K562 (cell line): ENCODE measurements around the gene RNF19B. TPM values are rescaled to one million over a fixed set of nuclear protein-coding genes. Genes with fewer than 3 reads are reported as not detected.

Source experiments
- BACH1 ChIP-seq: fragments of 200-800 bp; sonication (Bioruptor generic); IDR thresholded peaks from 2 replicates; pipeline ENCODE4 v1.6.1; 2016; ENCODE audit warnings: missing genetic modification characterization, missing compliant biosample characterization
- CHD4 ChIP-seq: fragments of 200-600 bp; sonication (generic); IDR thresholded peaks from 3 replicates; pipeline ENCODE4 v1.6.1; 2012; ENCODE audit warnings: low read depth, mild to moderate bottlenecking, mixed read lengths, low read length, inconsistent platforms; ENCODE audit not compliant: insufficient read depth, insufficient replicate concordance, poor library complexity, severe bottlenecking
- CREBBP ChIP-seq: IDR thresholded peaks from one replicate; pipeline ENCODE4 v1.6.1; 2012; ENCODE audit warnings: low read depth, mild to moderate bottlenecking, control low read depth, inconsistent platforms, low read length
- CXXC5 ChIP-seq: fragments of 250-450 bp; sonication (Bioruptor Pico); IDR thresholded peaks from 2 replicates; pipeline ENCODE4 v1.8.0; 2022; ENCODE audit warnings: inconsistent platforms, mild to moderate bottlenecking, moderate library complexity
- E2F4 ChIP-seq: sonication (generic); formaldehyde crosslinking; IDR thresholded peaks from 2 replicates; pipeline ENCODE4 v1.8.0; 2022; ENCODE audit warnings: mild to moderate bottlenecking, low read depth, missing genetic modification reagents
- FOXA3 ChIP-seq, 2 experiments: fragments of 450-650 bp in 1 of 2; sonication (generic) in 1 of 2; formaldehyde crosslinking; IDR thresholded peaks in 1 of 2; conservative IDR thresholded peaks in 1 of 2; 2 replicates each; pipeline versions ENCODE4 v1.4.0 to v1.8.0; 2020 to 2022; ENCODE audit warnings: mild to moderate bottlenecking in 2 of 2, missing genetic modification reagents in 1 of 2
- HLTF ChIP-seq: fragments of 450-650 bp; IDR thresholded peaks from 2 replicates; pipeline ENCODE4 v1.6.1; 2016
- LEF1 ChIP-seq: fragments of 450-650 bp; IDR thresholded peaks from 2 replicates; pipeline ENCODE4 v1.6.1; 2016; ENCODE audit warnings: mild to moderate bottlenecking
- MTA3 ChIP-seq: fragments of 450-650 bp; formaldehyde crosslinking; IDR thresholded peaks from 2 replicates; pipeline ENCODE4 v1.6.1; 2017; ENCODE audit warnings: mild to moderate bottlenecking, borderline replicate concordance
- NCOA1 ChIP-seq: fragments of 450-650 bp; IDR thresholded peaks from 2 replicates; pipeline ENCODE4 v1.6.1; 2016; ENCODE audit warnings: low read depth
- NFIC ChIP-seq: fragments of 450-650 bp; IDR thresholded peaks from 2 replicates; pipeline ENCODE4 v1.6.1; 2017; ENCODE audit warnings: mild to moderate bottlenecking, inconsistent platforms
- NONO ChIP-seq, 2 experiments: fragments of 200-400 bp in 1 of 2; fragments of 450-650 bp in 1 of 2; formaldehyde crosslinking in 1 of 2; IDR thresholded peaks; 2 replicates each; pipeline ENCODE4 v1.6.1; 2017; ENCODE audit warnings: low read depth in 2 of 2, mild to moderate bottlenecking in 2 of 2, moderate library complexity in 2 of 2, low read length in 1 of 2
- NR4A1 ChIP-seq, 2 experiments: fragments of 250-450 bp in 1 of 2; fragments of 450-650 bp in 1 of 2; sonication (Bioruptor Pico) in 1 of 2; IDR thresholded peaks; 2 replicates each; pipeline versions ENCODE4 v1.4.0 to v1.6.1; 2016 to 2020; ENCODE audit warnings: mild to moderate bottlenecking in 2 of 2, missing compliant biosample characterization in 1 of 2, missing genetic modification characterization in 1 of 2, moderate library complexity in 1 of 2
- PTRF ChIP-seq: fragments of 450-650 bp; IDR thresholded peaks from 2 replicates; pipeline ENCODE4 v1.6.1; 2016; ENCODE audit warnings: mild to moderate bottlenecking, missing genetic modification characterization, missing compliant biosample characterization
- RBM22 ChIP-seq: fragments of 200-400 bp; formaldehyde crosslinking; IDR thresholded peaks from 2 replicates; pipeline ENCODE4 v1.6.1; 2018; ENCODE audit warnings: low read length, low read depth; ENCODE audit not compliant: poor library complexity, severe bottlenecking
- SMAD1 ChIP-seq: fragments of 150-350 bp; IDR thresholded peaks from 2 replicates; pipeline ENCODE4 v1.6.1; 2014; ENCODE audit warnings: low read length, low read depth; ENCODE audit not compliant: partially characterized antibody
- SREBF2 ChIP-seq: sonication (generic); formaldehyde crosslinking; IDR thresholded peaks from 2 replicates; pipeline ENCODE4 v1.4.0; 2020; ENCODE audit warnings: mild to moderate bottlenecking, missing genetic modification reagents
- U2AF2 ChIP-seq: fragments of 200-400 bp; formaldehyde crosslinking; optimal IDR thresholded peaks from 2 replicates; pipeline ENCODE3; 2017; ENCODE audit warnings: low read depth, mild to moderate bottlenecking, low read length
- YBX1 ChIP-seq: fragments of 450-650 bp; IDR thresholded peaks from 2 replicates; pipeline ENCODE4 v1.7.1; 2016; ENCODE audit warnings: mild to moderate bottlenecking
- ZBTB17 ChIP-seq: fragments of 450-650 bp; formaldehyde crosslinking; IDR thresholded peaks from 2 replicates; pipeline ENCODE4 v1.4.0; 2020; ENCODE audit warnings: mild to moderate bottlenecking
- ZC3H4 ChIP-seq: sonication (generic); formaldehyde crosslinking; IDR thresholded peaks from 2 replicates; pipeline ENCODE4 v1.9.0; 2021; ENCODE audit warnings: missing genetic modification reagents, borderline replicate concordance
- ZNF12 ChIP-seq: sonication (generic); formaldehyde crosslinking; IDR thresholded peaks from 2 replicates; pipeline ENCODE4 v1.4.0; 2020; ENCODE audit warnings: mild to moderate bottlenecking, missing genetic modification reagents
- ZNF124 ChIP-seq: sonication (generic); formaldehyde crosslinking; IDR thresholded peaks from 2 replicates; pipeline ENCODE4 v1.8.1; 2022; ENCODE audit warnings: missing genetic modification reagents
- ZNF217 ChIP-seq: sonication (generic); formaldehyde crosslinking; IDR thresholded peaks from 2 replicates; pipeline ENCODE4 v1.8.0; 2022; ENCODE audit warnings: mild to moderate bottlenecking, missing genetic modification reagents
- ZNF740 ChIP-seq, 3 experiments: fragments of 200-800 bp in 1 of 3; sonication (Bioruptor generic) in 1 of 3; sonication (generic) in 1 of 3; formaldehyde crosslinking in 1 of 3; IDR thresholded peaks; 2 replicates each; pipeline versions ENCODE4 v1.6.1 to v1.8.0; 2016 to 2022; ENCODE audit warnings: mild to moderate bottlenecking in 2 of 3, missing compliant biosample characterization in 2 of 3, missing genetic modification characterization in 2 of 3, missing genetic modification reagents in 1 of 3
- polyA plus RNA-seq, 8 experiments: library from polyadenylated mRNA; depleted of rRNA in 4 of 8; stranded (reverse) in 5 of 8; unstranded in 3 of 8; fragments of >200 nt; fragmentation: Nextera tagmentation in 2 of 8; fragmentation: Illumina TruSeq in 1 of 8; extraction: Ambion mirVana in 2 of 8; extraction: Trizol in 1 of 8; gene quantifications; 2 replicates each; pipeline versions ENCODE4 v1.2.1 to v1.2.3, GENCODE V29; 2011 to 2014; ENCODE audit warnings: inconsistent platforms in 1 of 8, missing spikeins in 1 of 8
- total RNA-seq, 7 experiments: library from RNA; depleted of rRNA in 6 of 7; stranded (reverse); fragments of >200 nt in 6 of 7; fragmentation: Illumina TruSeq in 2 of 7; extraction: Trizol in 2 of 7; gene quantifications; 2 replicates each; pipeline versions ENCODE4 v1.2.1 to v1.2.3, GENCODE V29; 2011 to 2021; ENCODE audit warnings: low replicate concordance in 1 of 7

RNF19B gene
- total and polyA plus RNA-seq, 9 of the 15 experiments (the other 6 are each of a cell fraction or from before 2014, with no cell fraction given), result 2.6 to 14.9 (median 10.1) TPM

GRCh38 chr1:32989160-32990050 lies 24.8 kb upstream of the RNF19B start (continued):
- no peak for TF ChIP-seq E2F4 (CRISPR knock-in tag)
- TF ChIP-seq ZNF217 (CRISPR knock-in tag), result no peak
- no peak for TF ChIP-seq U2AF2
- TF ChIP-seq MTA3, result peak; percentile 59; the same call in 1 of the 2 replicates
- TF ChIP-seq NONO (IDR thresholded peaks at IDR 0.05; ENCODE audit: low read depth in 2 of 2, low read length in 1 of 2), result no peak
- TF ChIP-seq BACH1, result peak; percentile 83; the same call in 1 of the 2 replicates
- no peak for TF ChIP-seq ZNF740 (CRISPR knock-in tag; IDR thresholded peaks at IDR 0.05)
- TF ChIP-seq ZNF740 (tag; IDR thresholded peaks at IDR 0.05), result no peak
- TF ChIP-seq SMAD1, result no peak
- no peak for TF ChIP-seq CREBBP
- 0 out of 2 replicates have a peak, but pooled peaks have one; percentile 28 for TF ChIP-seq NCOA1
- peak; percentile 53 for TF ChIP-seq CXXC5 (CRISPR knock-in tag)
- TF ChIP-seq ZNF12 (CRISPR knock-in tag), result no peak
- TF ChIP-seq ZBTB17 (CRISPR knock-in tag), result 0 out of 2 replicates have a peak, but pooled peaks have one; percentile 62
- TF ChIP-seq NFIC, result peak; percentile 51; the same call in 1 of the 2 replicates
- TF ChIP-seq NR4A1 (CRISPR knock-in tag; IDR thresholded peaks at IDR 0.05), result no peak
- TF ChIP-seq NR4A1 (tag; IDR thresholded peaks at IDR 0.05), result no peak
- TF ChIP-seq LEF1, result peak; percentile 81; the same call in 1 of the 2 replicates
- TF ChIP-seq HLTF, result no peak
- peak in 1 of 2 experiments; percentile 64; a peak in 1 of 4 replicates for TF ChIP-seq FOXA3 (CRISPR knock-in tag; conservative IDR thresholded peaks at IDR 0.05 in 1 of 2, IDR thresholded peaks at IDR 0.05 in 1 of 2)
- no peak for TF ChIP-seq CHD4
- TF ChIP-seq PTRF (tag), result no peak
- no peak for TF ChIP-seq SREBF2 (CRISPR knock-in tag)
- TF ChIP-seq ZNF124 (CRISPR knock-in tag), result no peak
- no peak for TF ChIP-seq YBX1
- TF ChIP-seq ZC3H4, result no peak
- no peak for TF ChIP-seq RBM22
